ENCODE data around the gene C19orf67.

C19orf67 gene

GRCh38 chr19:14080887-14081796, 4.4 kb downstream of the C19orf67 start:
- H3K27ac Mint-ChIP-seq, result peak overlapping the region; percentile 90
- peak; percentile 96 for ATAC-seq
- peaks cover 5% of the 10 kb centered on the region for H3K36me3 Mint-ChIP-seq
- H3K4me1 Mint-ChIP-seq, result peaks cover 5% of the 10 kb centered on the region
- no peaks in the 10 kb centered on the region for H3K27me3 Mint-ChIP-seq
- peak overlapping the region; percentile 96 for H3K4me3 Mint-ChIP-seq
- H3K9me3 Mint-ChIP-seq, result no peaks in the 10 kb centered on the region

- Mint-ChIP-seq H3K4me1 (peaks cover 22% of the 10 kb centered on the region), H3K36me3 (no peaks in the 10 kb centered on the region), H3K27ac (no peak overlapping the region), H3K27me3 (no peaks in the 10 kb centered on the region), H3K4me3 (no peak overlapping the region), H3K9me3 (no peaks in the 10 kb centered on the region)
- ATAC-seq, result no peak
Measured at GRCh38 chr19:14078411-14078810, 7.2 kb downstream of the C19orf67 start.

- H3K4me3 Mint-ChIP-seq, result peak overlapping the region; percentile 84
- no peaks in the 10 kb centered on the region for H3K9me3 Mint-ChIP-seq
- peaks cover 24% of the 10 kb centered on the region for H3K4me1 Mint-ChIP-seq
- H3K27me3 Mint-ChIP-seq, result no peaks in the 10 kb centered on the region
- ATAC-seq, result peak; percentile 1
- H3K27ac Mint-ChIP-seq, result peak overlapping the region; percentile 73
- H3K36me3 Mint-ChIP-seq, result no peaks in the 10 kb centered on the region
Measured at GRCh38 chr19:14073925-14074838, 11.4 kb downstream of the C19orf67 start.

GRCh38 chr19:14073261-14073924, 12.2 kb downstream of the C19orf67 start:
- peak overlapping the region; percentile 84 for H3K4me3 Mint-ChIP-seq

GRCh38 chr19:14072535-14073260, 12.9 kb downstream of the C19orf67 start, which contains the start of gene MISP3:
MISP3 (plus strand) TSS chr19:14072786; CDS start chr19:14073310, 524 bp downstream.
- ATAC-seq, result peak; percentile 40
- peaks cover 24% of the 10 kb centered on the region for H3K4me1 Mint-ChIP-seq
- peak within 1 kb of the TSS; percentile 84 for H3K4me3 Mint-ChIP-seq
- peak within 1 kb of the TSS; percentile 73 for H3K27ac Mint-ChIP-seq
- no peaks in the 10 kb centered on the region for H3K9me3 Mint-ChIP-seq
- H3K27me3 Mint-ChIP-seq, result no peaks in the 10 kb centered on the region
- H3K36me3 Mint-ChIP-seq, result no peaks in the 10 kb centered on the region

More at GRCh38 chr19:14073261-14073924, 12.2 kb downstream of the C19orf67 start:
- peak; percentile 87 for ATAC-seq
- H3K36me3 Mint-ChIP-seq, result no peaks in the 10 kb centered on the region
- no peaks in the 10 kb centered on the region for H3K9me3 Mint-ChIP-seq
- peaks cover 24% of the 10 kb centered on the region for H3K4me1 Mint-ChIP-seq
- H3K27ac Mint-ChIP-seq, result peak overlapping the region; percentile 73
- H3K27me3 Mint-ChIP-seq, result no peaks in the 10 kb centered on the region

- no peak overlapping the region for H3K4me3 Mint-ChIP-seq
- H3K27ac Mint-ChIP-seq, result no peak overlapping the region
- no peaks in the 10 kb centered on the region for H3K9me3 Mint-ChIP-seq
- H3K4me1 Mint-ChIP-seq, result peaks cover 33% of the 10 kb centered on the region
- peaks cover 13% of the 10 kb centered on the region for H3K27me3 Mint-ChIP-seq
- H3K36me3 Mint-ChIP-seq, result no peaks in the 10 kb centered on the region
- no peak for ATAC-seq
Measured at GRCh38 chr19:14070268-14071050, 15.1 kb downstream of the C19orf67 start.

GRCh38 chr19:14066134-14066533, 19.4 kb downstream of the C19orf67 start:
- Mint-ChIP-seq H3K4me3 (no peak overlapping the region), H3K9me3 (no peaks in the 10 kb centered on the region), H3K4me1 (peaks cover 9% of the 10 kb centered on the region), H3K36me3 (no peaks in the 10 kb centered on the region), H3K27ac (no peak overlapping the region), H3K27me3 (peaks cover 18% of the 10 kb centered on the region)
- ATAC-seq, result no peak

- no peak overlapping the region for H3K4me3 Mint-ChIP-seq
- ATAC-seq, result no peak
- no peak overlapping the region for H3K27ac Mint-ChIP-seq
- peaks cover 47% of the 10 kb centered on the region for H3K27me3 Mint-ChIP-seq
- H3K9me3 Mint-ChIP-seq, result no peaks in the 10 kb centered on the region
- H3K4me1 Mint-ChIP-seq, result peaks cover 25% of the 10 kb centered on the region
- no peaks in the 10 kb centered on the region for H3K36me3 Mint-ChIP-seq
Measured at GRCh38 chr19:14063105-14063504, 22.5 kb downstream of the C19orf67 start.

GRCh38 chr19:14062558-14062855, 23.1 kb downstream of the C19orf67 start:
- Mint-ChIP-seq H3K27ac (no peak overlapping the region), H3K36me3 (no peaks in the 10 kb centered on the region), H3K27me3 (peaks cover 53% of the 10 kb centered on the region), H3K4me1 (peaks cover 31% of the 10 kb centered on the region), H3K9me3 (no peaks in the 10 kb centered on the region), H3K4me3 (no peak overlapping the region)
- no peak for ATAC-seq

- Mint-ChIP-seq H3K27me3 (peaks cover 57% of the 10 kb centered on the region), H3K4me3 (no peak within 1 kb of the TSS), H3K36me3 (no peaks in the 10 kb centered on the region), H3K9me3 (no peaks in the 10 kb centered on the region), H3K27ac (no peak within 1 kb of the TSS), H3K4me1 (peaks cover 31% of the 10 kb centered on the region)
- ATAC-seq, result peak; percentile 19
Measured at GRCh38 chr19:14061751-14062557, 23.6 kb downstream of the C19orf67 start, which contains the start of gene PALM3. PALM3 (minus strand) TSS chr19:14062076; CDS start chr19:14061980, 96 bp downstream.

- Mint-ChIP-seq H3K9me3 (no peaks in the 10 kb centered on the region), H3K27ac (no peak overlapping the region), H3K36me3 (no peaks in the 10 kb centered on the region), H3K4me3 (no peak overlapping the region), H3K4me1 (peaks cover 26% of the 10 kb centered on the region), H3K27me3 (peaks cover 55% of the 10 kb centered on the region)
- ATAC-seq, result no peak
Measured at GRCh38 chr19:14061081-14061749, 24.4 kb downstream of the C19orf67 start.

GRCh38 chr19:14059652-14060155, 25.9 kb downstream of the C19orf67 start:
- ATAC-seq, result no peak
- Mint-ChIP-seq H3K9me3 (no peaks in the 10 kb centered on the region), H3K4me3 (no peak overlapping the region), H3K27me3 (peaks cover 50% of the 10 kb centered on the region), H3K27ac (no peak overlapping the region), H3K4me1 (peaks cover 22% of the 10 kb centered on the region), H3K36me3 (no peaks in the 10 kb centered on the region)

Measured in stimulated activated memory B cell treated with anti-CD40 and anti-IgM and Interleukin-4, amounts not matched to agents 10 μg/mL and 1 μg/mL and 100 μg/mL, for 72 hours (primary cell).